ENCODE results near the gene NKX1-2.

Gene NKX1-2

DNA sequence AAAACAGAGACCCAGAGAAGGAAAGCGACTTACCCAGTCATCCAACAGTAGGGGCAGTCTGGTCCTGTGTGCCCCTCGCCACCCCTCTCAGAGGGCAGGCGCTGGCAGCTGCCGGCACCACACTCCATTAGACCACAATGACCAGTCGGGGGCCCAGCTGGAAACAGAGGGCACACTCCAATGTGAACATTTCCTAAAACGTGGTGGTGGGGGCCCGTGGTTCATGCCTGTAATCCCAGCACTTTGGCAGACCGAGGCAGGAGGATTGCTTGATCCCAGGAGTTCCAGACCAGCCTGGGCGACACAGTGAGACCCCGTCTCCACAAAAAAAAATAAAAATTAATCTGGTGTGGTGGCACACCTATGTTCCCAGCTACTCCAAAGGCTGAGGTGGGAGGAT is 30.2 kb downstream of the NKX1-2 start:
- no peaks in the 10 kb centered on the region for H4K20me1 ChIP-seq (ENCODE audit: insufficient read depth, low read length)
- no peaks in the 10 kb centered on the region for H3K9me2 ChIP-seq (ENCODE audit: low read depth, low read length)
- no peaks in the 10 kb centered on the region for H3K36me3 ChIP-seq (ENCODE audit: insufficient read depth, low read length)
- H3K79me2 ChIP-seq (ENCODE audit: insufficient read depth, low read length), result no peaks in the 10 kb centered on the region
- H2AFZ ChIP-seq (ENCODE audit: low read length), result no peak overlapping the region
- TF ChIP-seq, protein P1, sequence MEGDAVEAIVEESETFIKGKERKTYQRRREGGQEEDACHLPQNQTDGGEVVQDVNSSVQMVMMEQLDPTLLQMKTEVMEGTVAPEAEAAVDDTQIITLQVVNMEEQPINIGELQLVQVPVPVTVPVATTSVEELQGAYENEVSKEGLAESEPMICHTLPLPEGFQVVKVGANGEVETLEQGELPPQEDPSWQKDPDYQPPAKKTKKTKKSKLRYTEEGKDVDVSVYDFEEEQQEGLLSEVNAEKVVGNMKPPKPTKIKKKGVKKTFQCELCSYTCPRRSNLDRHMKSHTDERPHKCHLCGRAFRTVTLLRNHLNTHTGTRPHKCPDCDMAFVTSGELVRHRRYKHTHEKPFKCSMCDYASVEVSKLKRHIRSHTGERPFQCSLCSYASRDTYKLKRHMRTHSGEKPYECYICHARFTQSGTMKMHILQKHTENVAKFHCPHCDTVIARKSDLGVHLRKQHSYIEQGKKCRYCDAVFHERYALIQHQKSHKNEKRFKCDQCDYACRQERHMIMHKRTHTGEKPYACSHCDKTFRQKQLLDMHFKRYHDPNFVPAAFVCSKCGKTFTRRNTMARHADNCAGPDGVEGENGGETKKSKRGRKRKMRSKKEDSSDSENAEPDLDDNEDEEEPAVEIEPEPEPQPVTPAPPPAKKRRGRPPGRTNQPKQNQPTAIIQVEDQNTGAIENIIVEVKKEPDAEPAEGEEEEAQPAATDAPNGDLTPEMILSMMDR (IDR thresholded peaks at IDR 0.05; ENCODE audit: low read length), result no peak
- no peak for TF ChIP-seq EZH2 (IDR thresholded peaks at IDR 0.05; ENCODE audit: borderline replicate concordance, low read length)
- H3K4me3 ChIP-seq (ENCODE audit: low read depth, low read length, poor library complexity, severe bottlenecking), result peak overlapping the region; percentile 71
- no peak overlapping the region; the same call in 1 of the 2 replicates for H3K9ac ChIP-seq (ENCODE audit: low read length)
- peaks cover 25% of the 10 kb centered on the region for H3K4me1 ChIP-seq (ENCODE audit: insufficient read depth, low read length, severe bottlenecking)
- H3F3A ChIP-seq (ENCODE audit: insufficient read depth, low read length), result no peaks in the 10 kb centered on the region
- no peaks in the 10 kb centered on the region; the same call in 1 of the 2 replicates for H3K27me3 ChIP-seq (ENCODE audit: insufficient read depth, low read length)
- H3K4me2 ChIP-seq (ENCODE audit: low read length), result peak overlapping the region; percentile 81
- H3K9me3 ChIP-seq (ENCODE audit: low read length), result no peaks in the 10 kb centered on the region
- no peak overlapping the region for H3K27ac ChIP-seq (ENCODE audit: low read depth, low read length, poor library complexity, severe bottlenecking)

DNA sequence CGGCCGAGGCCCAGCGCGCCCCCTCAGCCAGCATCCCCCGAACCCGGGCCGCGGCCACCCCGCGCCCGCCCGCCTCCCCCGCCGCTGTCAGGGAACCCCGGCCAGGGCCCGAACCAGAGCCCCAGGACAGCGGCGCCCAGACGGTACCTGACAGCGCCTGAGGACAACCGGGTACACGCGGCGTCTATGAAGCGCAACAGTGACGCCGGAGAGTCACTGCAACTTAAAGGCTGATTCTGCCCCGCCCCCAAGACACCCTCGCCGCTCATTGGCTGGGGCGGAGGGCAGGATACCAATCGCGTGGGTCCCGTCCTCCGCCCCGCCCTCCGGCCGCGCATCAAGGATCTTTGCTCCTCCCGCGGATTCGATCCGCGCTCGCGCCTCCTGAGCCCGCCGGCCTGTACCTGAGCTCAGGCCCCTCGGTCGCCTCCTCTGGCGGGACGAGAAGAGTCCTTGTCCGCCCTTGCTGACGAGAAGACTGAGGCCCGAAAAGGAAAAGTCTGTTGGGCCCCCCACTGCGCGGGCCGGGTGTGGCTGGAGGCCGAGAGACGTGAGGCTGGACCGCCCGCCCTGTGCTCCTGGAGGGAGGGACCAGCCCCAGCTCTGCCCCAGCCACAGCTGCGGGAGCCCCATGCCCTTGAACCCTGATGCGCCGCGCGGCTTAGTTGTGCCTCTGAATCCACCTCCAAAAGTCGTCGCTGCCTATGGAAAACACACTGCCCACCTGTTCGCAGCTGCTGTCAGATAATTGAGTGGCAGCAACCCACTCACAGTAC is 30.9 kb downstream of the NKX1-2 start, which contains the start of gene OAT:
OAT (minus strand) TSS at position 198 of the 776 bp plus-strand sequence. CDS start 6,752 bp downstream, outside the sequence.
- H3F3A ChIP-seq (ENCODE audit: insufficient read depth, low read length), result no peaks in the 10 kb centered on the region
- H4K20me1 ChIP-seq (ENCODE audit: insufficient read depth, low read length), result no peaks in the 10 kb centered on the region
- H3K36me3 ChIP-seq (ENCODE audit: insufficient read depth, low read length), result no peaks in the 10 kb centered on the region
- peak within 1 kb of the TSS; percentile 81 for H3K4me2 ChIP-seq (ENCODE audit: low read length)
- no peaks in the 10 kb centered on the region for H3K9me2 ChIP-seq (ENCODE audit: low read depth, low read length)
- peaks cover 25% of the 10 kb centered on the region for H3K4me1 ChIP-seq (ENCODE audit: insufficient read depth, low read length, severe bottlenecking)
- H3K79me2 ChIP-seq (ENCODE audit: insufficient read depth, low read length), result no peaks in the 10 kb centered on the region
- TF ChIP-seq, protein P1 (IDR thresholded peaks at IDR 0.05; ENCODE audit: low read length), result peak; percentile 15; the same call in 1 of the 2 replicates
- TF ChIP-seq EZH2 (IDR thresholded peaks at IDR 0.05; ENCODE audit: borderline replicate concordance, low read length), result no peak
- peak within 1 kb of the TSS; percentile 71 for H3K4me3 ChIP-seq (ENCODE audit: low read depth, low read length, poor library complexity, severe bottlenecking)
- peak within 1 kb of the TSS; percentile 59 for H3K9ac ChIP-seq (ENCODE audit: low read length)
- no peaks in the 10 kb centered on the region for H3K9me3 ChIP-seq (ENCODE audit: low read length)
- no peaks in the 10 kb centered on the region; the same call in 1 of the 2 replicates for H3K27me3 ChIP-seq (ENCODE audit: insufficient read depth, low read length)
- H3K27ac ChIP-seq (ENCODE audit: low read depth, low read length, poor library complexity, severe bottlenecking), result no peak within 1 kb of the TSS
- no peak within 1 kb of the TSS; the same call in 1 of the 2 replicates for H2AFZ ChIP-seq (ENCODE audit: low read length)

DNA sequence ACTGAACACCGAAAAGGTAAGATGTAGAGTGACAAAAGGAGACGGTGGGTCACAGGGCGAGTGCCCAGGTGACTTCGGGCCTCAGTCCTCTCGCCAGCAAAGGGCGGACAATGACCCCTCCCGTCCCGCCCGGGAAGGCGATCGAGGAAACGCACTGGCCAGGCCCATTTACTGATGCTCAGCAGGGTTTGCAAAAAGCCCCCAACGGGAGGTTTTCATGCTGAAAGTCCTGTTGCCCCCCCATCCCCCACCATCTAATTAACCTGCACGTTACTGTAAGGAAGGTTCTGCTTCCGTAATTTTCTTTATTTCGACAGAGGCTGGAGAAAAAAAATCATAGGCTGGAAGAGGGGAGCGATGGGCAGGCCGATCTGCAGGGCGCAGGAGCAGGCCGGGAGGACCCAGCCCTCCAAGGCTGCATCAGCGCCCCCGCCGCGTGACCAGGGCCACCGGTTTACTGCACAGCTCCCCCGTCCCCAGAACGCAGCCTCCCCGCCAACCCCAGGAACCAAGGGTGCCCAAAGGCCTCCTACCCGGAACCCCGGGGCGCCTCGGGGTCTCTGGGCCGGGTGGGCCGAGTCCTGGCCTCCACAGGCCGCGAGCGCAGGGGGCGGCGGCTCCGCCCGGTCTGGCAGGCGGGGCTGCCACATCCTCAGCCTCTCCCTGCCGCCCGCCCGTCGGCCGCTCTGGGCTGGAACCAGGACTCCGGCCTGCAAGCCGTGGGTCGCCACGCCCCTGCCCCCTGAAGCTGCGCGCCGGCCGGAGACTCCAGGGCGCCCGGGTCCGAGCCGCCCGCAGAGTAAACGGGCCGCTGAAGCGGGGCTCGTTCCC is 31.7 kb downstream of the NKX1-2 start:
- no peaks in the 10 kb centered on the region for H3K9me3 ChIP-seq (ENCODE audit: low read length)
- no peaks in the 10 kb centered on the region for H3K36me3 ChIP-seq (ENCODE audit: insufficient read depth, low read length)
- peak overlapping the region; percentile 58 for H3K9ac ChIP-seq (ENCODE audit: low read length)
- no peak overlapping the region for H2AFZ ChIP-seq (ENCODE audit: low read length)
- no peaks in the 10 kb centered on the region for H3K79me2 ChIP-seq (ENCODE audit: insufficient read depth, low read length)
- H3K4me1 ChIP-seq (ENCODE audit: insufficient read depth, low read length, severe bottlenecking), result peaks cover 25% of the 10 kb centered on the region
- H3K27me3 ChIP-seq (ENCODE audit: insufficient read depth, low read length), result no peaks in the 10 kb centered on the region; the same call in 1 of the 2 replicates
- H3K4me2 ChIP-seq (ENCODE audit: low read length), result peak overlapping the region; percentile 81
- H3K27ac ChIP-seq (ENCODE audit: low read depth, low read length, poor library complexity, severe bottlenecking), result no peak overlapping the region
- peak overlapping the region; percentile 71 for H3K4me3 ChIP-seq (ENCODE audit: low read depth, low read length, poor library complexity, severe bottlenecking)
- no peaks in the 10 kb centered on the region for H3K9me2 ChIP-seq (ENCODE audit: low read depth, low read length)
- H4K20me1 ChIP-seq (ENCODE audit: insufficient read depth, low read length), result no peaks in the 10 kb centered on the region
- TF ChIP-seq, protein P1 (IDR thresholded peaks at IDR 0.05; ENCODE audit: low read length), result peak; percentile 11; the same call in 1 of the 2 replicates
- no peak for TF ChIP-seq EZH2 (IDR thresholded peaks at IDR 0.05; ENCODE audit: borderline replicate concordance, low read length)
- H3F3A ChIP-seq (ENCODE audit: insufficient read depth, low read length), result no peaks in the 10 kb centered on the region

Data from OCI-LY1 (cell line).